ENCODE results near the gene RRP8. TPM values are rescaled to one million over a fixed set of nuclear protein-coding genes. Genes with fewer than 3 reads are reported as not detected.

RRP8 gene
- total RNA-seq, 1 donor from 2014 or later, result 26.9 TPM

DNA sequence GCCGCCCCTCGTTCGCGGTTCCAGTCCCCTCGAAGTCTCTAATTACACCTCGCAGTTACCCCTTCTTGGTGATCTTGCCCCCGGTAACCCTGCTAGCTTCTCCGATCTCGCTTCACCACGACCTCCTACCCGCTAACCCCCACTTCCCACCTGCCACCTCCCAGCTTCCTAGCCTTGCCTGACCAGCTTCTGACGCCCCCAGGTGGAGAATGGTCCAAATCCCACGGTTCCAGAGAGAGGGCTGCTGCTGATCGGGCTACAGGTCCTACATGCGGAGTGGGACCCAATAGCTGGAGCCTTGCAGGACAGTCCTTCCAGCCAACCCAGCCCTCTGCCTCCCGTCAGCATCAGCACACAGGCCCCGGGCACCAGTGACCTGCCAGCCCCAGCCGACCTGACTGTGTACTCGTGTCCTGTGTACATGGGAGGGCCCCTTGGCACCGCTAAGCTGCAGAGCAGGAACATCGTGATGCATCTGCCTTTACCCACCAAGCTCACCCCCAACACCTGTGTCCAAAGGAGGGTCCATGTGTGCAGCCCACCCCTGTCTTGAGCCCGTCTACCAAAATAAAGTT lies 31.9 kb downstream of the RRP8 start:
- intact Hi-C loops (cut with micrococcal nuclease), result no loop called here

DNA sequence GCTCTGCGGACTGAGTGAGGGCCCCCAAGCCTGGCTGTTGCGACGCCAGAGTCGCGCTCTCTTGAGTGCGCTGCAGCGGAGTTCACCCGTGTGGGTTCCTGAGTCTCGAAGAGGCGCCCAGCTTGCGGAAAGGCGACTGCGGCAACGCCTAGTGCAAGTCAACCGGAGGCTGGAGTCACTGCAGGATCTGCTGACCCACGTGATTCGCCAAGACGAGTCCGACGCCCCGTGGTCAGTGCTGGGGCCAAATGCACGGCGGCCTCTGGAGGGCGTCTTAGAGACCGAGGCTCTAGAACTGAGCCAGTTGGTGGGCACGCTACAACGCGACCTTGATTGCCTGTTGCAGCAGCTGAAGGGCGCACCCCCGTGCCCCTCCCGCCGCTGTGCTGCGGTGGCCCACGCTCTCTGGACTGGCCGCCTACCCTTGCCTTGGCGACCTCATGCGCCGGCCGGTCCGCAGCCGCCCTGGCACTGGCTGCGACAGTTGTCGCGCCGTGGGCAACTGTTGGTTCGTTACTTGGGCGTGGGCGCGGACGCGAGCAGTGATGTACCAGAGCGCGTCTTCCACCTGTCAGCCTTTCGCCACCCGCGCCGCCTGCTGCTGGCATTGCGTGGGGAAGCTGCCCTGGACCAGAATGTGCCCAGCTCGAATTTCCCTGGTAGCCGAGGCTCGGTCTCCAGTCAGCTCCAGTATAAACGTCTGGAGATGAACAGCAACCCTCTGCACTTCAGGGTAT lies 32.6 kb downstream of the RRP8 start:
- intact Hi-C loops (cut with micrococcal nuclease), result no loop called here

DNA sequence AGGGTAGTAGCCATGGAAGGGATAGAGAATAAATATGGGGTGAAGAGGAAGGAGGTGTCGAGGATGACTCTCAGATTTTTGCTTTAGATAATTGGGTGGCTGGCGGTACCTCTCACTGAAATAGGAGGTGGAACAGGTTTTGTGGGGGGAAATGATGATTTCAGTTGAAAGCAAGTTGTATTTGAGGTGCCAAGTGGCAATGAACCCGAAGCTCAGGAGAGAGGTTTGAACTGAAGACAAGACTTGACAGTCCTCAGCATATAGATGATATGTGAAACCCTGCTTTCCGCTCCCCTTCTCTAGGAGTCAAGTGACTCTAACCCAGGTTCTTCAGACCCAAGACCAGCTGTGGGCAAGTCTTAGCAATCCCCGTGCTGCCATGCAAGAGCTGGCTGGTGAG lies 33.7 kb downstream of the RRP8 start:
- intact Hi-C loops (cut with micrococcal nuclease), result no loop called here

DNA sequence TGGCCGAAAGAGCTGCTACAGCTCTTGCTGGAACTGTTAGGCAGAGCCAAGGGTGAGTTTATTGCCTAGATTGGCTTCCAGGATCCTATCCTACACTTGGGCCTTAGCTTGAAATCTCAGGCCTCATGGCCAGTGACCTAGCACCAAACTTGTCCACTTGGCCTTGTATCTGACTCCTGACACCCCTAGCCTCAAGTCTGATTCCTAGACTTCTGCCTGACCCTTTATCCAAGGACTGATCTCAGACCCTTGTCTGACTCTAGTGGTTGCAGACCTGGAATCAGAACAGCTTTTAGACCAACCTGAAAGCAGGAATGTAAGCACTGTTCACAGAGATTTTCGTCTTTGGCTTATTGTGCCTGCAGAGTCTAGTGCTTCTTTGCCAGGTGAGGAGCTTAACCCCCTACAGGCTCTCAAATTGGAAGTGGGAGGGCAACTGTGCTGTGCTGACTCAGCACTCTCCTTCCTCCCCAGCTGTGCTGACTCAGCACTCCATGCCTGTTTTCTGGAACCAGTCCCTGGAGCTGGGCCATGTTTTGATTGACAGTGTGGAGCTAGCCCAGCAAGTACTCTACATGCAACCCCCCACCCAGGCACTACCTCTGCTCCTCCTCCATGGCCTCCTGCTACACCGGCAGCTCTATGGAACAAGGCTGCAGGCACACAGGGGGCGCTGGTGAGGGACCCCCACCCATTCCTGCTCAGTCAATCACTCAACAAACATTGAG lies 35.1 kb downstream of the RRP8 start:
- intact Hi-C loops (cut with micrococcal nuclease), result no loop called here

DNA sequence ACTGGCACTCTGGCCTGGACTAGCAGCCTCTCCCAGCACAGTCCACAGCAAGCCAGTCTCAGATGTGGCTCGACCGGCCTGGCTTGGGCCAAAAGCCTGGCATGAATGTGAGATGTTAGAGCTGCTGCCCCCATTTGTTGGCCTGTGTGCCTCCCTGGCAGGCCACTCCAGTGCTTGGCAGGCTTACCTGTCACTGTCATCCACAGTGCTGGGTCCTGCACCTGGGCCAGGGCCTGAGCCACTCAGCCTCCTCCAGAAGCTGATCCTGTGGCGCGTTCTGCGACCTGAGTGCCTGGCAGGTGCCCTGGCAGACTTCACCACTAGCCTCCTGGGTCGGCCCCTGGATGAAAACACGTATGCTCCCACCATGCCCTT lies 36.1 kb downstream of the RRP8 start:
- intact Hi-C loops (cut with micrococcal nuclease), result no loop called here

DNA sequence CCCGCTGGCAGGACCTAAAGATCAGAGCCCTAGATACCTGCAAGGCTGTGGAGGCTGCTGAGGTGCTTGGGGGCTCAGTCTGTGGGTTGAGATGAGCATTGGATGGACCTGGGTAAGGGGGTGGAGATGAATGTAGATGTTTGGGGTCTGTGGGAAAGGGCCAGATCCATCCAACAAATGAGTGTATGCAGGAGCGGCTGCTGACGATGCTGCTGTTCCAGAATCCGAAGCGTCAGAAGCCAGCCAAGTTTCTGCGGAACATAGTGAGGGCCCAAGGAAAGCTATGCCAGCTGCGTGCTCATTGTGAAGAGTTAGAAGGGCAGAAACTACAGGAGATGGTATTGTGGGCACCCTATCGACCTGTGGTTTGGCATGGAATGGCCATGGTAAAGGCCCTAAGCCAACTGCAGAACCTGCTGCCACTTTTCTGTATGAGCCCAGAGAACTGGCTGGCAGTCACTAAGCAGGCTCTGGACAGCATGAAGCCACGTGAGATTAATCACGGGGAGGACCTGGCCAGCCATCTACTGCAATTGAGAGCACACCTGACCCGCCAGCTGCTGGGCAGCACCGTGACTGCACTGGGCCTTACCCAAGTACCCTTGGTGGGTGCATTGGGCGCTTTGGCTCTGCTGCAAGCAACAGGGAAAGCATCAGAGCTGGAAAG lies 36.6 kb downstream of the RRP8 start:
- intact Hi-C loops (cut with micrococcal nuclease), result no loop called here

DNA sequence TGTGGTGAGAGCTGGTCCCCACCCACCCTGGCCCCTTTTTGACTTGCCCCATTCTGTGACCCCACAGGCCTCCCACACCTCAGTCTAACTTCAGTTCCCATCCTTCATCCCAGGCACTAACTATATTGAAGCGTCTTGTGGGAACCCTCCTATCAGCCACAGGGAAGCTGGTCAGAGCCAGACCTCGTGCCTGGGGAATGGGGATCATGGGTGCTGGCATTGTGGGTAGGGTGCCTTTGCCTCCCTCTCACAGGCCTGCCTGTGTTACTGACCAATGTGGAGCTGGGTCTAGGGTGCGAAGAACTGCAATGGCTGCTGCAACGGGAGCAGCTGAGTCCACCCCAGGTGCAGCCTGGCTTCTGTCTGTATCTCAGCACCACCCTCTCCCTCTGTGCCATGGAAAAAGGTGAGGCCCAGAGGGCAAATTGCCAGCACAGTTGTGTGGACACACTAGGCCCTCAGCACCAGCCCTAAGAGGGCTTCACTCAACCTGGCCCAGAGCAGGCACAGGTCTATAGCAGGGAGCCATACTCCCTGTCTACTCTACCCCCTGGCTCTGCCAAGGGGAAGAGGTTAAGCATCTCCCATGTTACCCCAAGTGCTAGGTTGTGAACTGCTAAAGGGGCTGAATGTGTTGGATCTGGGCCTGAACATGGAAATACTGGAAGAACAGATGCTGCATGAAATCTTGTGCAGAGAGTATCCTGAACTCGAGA lies 37.3 kb downstream of the RRP8 start:
- intact Hi-C loops (cut with micrococcal nuclease), result no loop called here

DNA sequence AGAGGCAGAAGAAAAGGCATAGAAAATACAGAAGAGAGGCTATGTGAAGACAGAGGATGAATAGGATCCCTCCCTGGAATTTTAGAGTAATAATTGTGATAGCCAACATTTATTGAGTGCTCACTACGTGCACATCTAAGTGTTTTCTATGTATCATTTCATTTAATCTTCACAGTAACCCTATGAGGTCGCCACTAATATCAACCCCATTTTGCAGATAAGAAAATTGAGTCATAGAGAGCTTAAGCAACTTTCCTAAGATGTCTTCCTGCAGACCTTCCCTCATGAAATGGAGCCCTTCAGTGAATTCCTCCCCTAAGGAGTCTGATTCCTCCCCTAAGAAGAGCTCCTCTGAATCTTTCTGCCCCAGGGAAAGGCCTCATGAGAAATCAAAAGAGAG lies 38.1 kb downstream of the RRP8 start:
- intact Hi-C loops (cut with micrococcal nuclease), result no loop called here

DNA sequence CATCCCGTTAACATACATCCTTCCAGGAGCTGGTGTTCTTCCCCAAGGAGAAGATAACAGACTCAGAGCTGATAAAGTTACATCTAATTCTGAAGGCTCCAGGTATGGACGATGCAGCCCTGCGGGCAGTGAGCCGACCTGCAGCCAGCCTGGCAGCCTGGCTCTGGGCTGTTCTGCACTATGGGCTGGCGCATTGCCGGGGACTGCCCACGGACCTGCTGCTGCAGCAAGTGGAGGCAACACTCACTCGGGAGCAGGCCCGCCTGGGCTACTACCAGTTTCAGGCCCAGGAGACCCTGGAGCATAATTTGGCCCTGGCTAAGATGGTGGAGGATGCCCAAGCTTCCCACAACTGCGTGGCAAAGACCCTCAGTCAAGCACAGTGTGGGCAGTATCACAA lies 39.7 kb downstream of the RRP8 start:
- intact Hi-C loops (cut with micrococcal nuclease), result no loop called here

DNA sequence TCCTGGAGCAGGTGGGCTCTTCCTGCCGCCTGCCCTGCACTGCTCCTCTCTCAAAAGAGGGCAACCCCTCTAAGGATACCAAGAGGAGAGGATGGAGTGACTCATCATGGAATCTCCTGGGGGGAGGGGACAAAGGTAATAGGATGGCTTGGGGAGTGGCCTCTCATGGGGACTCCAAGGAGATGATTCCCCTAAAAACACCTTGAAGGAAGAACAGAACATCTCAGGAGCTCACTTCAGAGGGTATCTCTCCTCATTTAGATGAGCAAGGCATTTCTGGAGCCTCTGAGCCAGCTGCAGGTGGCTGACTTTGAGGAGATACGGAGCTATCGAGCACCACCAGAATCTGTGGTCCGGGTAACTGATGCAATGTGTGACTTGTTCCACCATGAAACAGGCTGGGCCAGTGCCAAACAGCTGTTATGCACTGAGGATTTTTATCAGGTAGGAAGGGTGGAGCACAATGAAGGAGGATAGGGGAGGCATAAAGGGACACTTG lies 40.2 kb downstream of the RRP8 start:
- intact Hi-C loops (cut with micrococcal nuclease), result no loop called here

DNA sequence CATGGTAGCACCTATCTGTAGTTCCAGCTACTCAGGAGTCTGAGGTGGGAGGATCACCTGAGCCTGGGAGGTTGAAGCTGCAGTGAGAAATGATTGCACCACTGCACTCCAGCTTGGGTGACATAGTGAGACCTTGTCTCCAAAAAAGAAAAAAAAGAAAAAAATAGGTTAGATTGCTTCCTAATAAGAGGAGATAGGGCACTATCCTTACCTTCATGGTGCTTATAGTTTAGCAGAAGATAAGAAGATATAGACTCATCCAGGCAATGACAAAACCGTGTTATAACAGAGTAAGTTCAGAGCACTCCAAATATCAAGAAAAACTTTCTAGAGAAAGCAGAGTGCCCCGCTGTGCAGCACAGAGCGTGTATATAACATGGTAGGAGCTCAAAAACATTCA lies 42.1 kb downstream of the RRP8 start:
- intact Hi-C loops (cut with micrococcal nuclease), result no loop called here

DNA sequence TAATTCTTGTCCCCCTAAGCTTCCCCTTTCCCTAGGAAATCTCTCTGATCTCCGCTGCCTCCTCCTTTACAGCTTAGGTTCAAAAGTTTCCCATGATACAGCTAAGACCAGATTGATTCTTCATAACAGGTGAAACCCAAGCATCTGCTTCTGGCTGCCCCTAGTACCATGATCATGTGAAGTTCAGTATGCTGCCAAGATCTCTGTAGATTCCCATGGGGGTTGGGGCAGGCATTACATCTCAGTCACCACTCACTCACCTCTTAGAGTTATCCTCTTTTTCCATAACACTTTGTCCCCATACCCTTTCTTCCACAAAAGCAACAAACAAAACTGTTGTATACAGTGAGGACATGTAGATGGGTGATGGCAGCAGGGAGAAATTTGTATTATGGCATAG lies 44.0 kb downstream of the RRP8 start:
- intact Hi-C loops (cut with micrococcal nuclease), result no loop called here

DNA sequence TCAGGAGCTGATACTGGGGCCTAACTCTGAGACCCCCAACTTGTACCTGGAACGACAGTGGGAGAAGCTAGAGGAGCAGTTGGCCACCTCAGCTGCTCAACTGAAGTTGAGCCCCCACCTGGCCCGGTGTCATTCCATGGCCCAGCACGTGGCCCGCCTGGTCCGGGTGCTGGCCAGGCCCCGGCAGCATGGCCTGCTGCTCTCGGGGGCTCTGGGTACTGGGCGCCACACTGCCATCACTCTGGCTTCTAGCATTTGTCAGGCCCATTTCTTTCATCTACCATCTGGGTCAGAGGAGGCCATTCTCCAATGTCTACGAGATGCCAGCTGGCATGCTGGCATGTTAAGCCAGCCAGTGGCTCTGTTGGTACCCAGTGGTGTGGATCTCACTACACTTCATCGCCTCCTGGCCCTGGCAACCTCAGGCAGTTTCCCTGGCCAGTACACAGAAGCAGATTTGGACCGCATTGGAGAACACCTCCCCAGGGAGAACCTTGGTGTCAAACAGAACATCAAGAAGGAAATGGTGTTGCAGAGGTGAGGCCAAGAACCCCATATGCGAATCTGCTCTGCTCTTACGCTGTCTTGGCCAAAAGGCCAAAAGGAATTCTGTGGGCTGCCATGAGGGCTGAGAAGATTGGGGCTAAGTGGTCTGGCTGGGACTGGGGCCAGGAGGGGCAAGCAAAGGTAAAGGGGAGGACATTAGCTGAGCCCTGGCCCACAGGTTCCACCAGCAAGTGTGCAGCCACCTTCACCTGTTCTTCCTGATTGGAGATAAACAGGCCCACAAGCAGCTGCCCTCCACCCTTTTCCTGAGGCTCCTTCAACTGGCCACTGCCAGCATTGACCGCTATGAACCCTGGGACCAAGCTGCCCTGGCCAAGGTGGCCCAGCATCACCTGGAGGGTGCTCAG lies 45.4 kb downstream of the RRP8 start:
- intact Hi-C loops (cut with micrococcal nuclease), result no loop called here

DNA sequence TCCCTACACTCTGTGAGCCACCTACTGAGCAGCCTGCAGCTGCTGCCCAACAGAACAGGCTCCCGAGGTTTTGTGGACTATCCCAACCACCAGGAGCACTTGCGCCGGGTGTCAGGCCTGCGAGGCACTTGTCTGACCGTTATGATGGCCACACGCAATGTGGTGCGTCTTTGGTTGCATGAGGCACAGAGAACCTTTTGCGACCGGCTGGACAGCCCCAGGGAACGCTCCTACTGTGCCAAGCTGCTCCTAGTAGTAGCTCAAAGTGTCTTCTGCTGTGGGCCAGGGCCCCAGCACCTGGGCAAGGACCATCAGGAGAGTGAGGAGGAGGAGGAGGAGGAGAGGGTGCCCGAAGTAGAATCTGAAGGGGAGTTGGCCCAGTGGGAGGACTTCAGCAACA lies 46.4 kb downstream of the RRP8 start:
- intact Hi-C loops (cut with micrococcal nuclease), result no loop called here

DNA sequence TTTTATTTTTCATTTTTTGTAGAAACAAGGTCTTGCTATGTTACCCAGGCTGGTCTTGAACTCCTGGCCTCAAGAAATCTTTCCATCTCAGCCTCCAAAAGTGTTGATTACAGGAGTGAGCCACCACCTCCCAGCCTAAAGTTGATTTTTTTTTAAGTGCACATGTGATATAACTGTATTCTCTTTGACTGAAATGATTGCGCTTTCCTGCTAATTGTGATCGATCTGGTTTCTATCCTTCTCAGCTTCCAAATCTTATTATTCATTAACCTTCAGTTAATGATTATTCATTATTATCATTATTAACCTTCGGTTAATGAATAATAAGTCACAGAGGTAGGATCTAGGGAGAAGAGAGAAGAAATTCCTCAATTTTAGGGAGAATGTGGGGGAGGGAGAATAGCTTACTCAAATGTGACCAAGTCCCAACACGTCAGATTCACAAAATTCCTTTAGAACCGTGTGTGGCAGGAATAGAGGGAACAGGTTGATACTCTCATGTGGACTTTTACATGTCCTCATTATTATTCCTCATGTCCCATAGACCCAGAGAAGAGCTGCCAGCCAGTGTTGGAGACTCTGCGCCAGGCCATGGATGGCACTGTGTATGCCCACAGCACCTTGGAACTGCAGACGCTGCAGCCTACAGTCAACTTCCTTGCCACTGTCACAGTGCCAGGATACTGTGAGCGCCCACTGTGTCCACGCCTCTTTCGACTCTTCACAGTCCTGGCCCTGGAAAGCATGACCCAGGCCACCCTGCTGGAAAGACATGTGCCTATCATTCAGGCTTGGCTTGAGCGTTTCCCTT lies 47.1 kb downstream of the RRP8 start:
- intact Hi-C loops (cut with micrococcal nuclease), result no loop called here

DNA sequence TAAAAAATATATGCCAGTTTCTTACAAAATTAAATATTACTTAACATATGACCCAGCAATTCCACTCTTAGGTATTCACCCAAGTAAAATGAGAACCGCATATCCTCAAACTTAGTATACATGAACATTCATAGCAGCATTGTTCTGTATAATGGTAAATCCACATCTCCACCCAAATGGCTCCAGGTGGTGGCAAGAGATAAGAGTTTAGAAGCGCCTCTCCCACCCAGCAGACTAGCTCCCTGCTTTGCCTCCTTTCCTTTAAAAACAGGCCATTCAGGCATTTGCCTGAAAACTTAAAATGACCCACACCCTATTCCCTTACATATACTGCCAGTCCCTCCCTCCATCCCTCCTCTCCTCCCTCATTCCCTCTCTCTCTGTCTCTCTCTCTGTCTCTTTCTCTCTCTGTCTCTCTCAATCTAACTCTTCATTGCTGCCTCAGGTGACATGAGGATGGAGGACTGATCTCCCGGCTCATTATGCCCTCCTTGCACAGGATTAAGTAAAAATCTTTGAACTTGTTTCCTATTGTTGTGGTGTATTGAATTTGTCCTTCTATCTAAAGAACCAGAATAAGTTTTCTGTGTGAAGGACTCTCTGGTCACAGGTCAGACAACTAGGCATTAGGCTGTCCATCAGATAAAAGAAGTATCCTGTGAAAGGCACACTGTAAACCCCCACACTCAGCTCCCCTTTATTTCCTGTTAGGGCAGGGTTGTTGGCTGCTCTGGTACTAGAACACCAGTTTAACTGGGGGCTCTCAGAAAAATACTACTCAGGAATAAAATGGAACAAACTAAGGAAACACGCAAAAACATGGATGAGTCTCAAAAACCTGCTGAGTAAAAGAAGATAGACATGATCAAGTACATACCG lies 48.3 kb downstream of the RRP8 start:
- intact Hi-C loops (cut with micrococcal nuclease), result no loop called here

DNA sequence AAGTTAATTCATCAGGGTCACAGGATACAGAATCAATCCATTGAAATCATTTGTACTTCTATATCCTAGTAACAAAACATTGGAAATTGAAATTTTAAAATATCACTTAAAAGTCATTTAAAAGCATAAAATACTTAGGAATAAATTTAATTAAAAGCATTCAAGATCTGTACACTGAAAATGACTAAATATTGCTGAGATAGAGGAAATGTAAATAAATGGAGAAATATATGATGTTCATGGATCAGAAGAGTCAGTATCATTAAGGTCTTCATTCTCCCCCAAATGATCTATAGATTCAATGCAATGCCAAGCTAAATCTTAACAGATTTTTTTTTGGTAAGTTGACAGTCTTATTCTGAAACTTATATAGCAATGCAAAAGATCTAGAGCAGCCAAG lies 49.8 kb downstream of the RRP8 start:
- intact Hi-C loops (cut with micrococcal nuclease), result no loop called here

DNA sequence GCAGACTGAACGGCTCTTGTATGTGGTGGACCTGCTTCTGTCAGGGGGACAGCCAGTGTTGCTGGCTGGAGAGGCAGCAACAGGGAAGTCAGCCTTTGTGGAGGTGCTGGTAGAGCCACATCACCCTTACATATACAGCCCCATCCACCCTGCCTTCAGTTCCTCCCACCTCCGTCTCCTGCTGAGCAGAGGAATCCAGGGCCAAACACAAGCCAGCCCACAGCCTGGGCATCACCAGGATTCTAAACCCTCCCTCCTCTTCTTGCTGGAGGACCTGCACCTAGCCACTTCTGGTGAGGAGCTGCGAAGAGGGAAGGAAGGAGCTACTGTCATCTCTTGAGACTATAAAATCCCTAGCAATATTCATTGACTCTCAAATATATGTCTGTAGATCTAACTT lies 54.8 kb downstream of the RRP8 start:
- intact Hi-C loops (cut with micrococcal nuclease), result no loop called here

DNA sequence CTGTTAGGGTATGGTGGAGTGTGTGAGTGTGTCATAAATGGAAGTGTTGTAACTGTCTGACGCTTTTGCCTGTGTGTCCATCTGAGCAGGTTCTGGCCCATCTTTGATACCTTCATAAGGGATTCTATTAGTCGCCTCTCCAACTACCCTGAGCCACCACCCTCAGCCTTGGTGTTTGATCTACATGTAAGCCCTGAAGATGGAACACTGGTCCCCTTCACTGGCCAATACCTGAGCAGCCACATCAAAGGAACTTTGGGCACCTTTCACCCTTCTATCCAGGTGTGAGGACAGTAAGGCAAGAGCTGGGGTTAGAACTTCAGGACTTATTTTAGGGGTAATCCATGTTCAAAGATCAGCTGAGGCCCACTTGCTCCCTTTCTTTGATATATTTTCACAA lies 55.3 kb downstream of the RRP8 start:
- intact Hi-C loops (cut with micrococcal nuclease), result no loop called here
